ENCODE results near the gene AARS1.

- TF ChIP-seq USF2 (IDR thresholded peaks at IDR 0.05; ENCODE audit: low read length) = no peak
- TF ChIP-seq, protein P1, sequence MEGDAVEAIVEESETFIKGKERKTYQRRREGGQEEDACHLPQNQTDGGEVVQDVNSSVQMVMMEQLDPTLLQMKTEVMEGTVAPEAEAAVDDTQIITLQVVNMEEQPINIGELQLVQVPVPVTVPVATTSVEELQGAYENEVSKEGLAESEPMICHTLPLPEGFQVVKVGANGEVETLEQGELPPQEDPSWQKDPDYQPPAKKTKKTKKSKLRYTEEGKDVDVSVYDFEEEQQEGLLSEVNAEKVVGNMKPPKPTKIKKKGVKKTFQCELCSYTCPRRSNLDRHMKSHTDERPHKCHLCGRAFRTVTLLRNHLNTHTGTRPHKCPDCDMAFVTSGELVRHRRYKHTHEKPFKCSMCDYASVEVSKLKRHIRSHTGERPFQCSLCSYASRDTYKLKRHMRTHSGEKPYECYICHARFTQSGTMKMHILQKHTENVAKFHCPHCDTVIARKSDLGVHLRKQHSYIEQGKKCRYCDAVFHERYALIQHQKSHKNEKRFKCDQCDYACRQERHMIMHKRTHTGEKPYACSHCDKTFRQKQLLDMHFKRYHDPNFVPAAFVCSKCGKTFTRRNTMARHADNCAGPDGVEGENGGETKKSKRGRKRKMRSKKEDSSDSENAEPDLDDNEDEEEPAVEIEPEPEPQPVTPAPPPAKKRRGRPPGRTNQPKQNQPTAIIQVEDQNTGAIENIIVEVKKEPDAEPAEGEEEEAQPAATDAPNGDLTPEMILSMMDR (IDR thresholded peaks at IDR 0.05; ENCODE audit: control extremely low read depth in 1 of 3, insufficient read depth in 1 of 3, low read depth in 1 of 3, low read length in 3 of 3) = no peak
- no peak for TF ChIP-seq CHD1 (IDR thresholded peaks at IDR 0.05; ENCODE audit: low read depth, low read length)
- TF ChIP-seq ATF2 (IDR thresholded peaks at IDR 0.05; ENCODE audit: low read length) = no peak
- TF ChIP-seq SIRT6 (IDR thresholded peaks at IDR 0.05; ENCODE audit: low read length) = no peak
- TF ChIP-seq TEAD4 (IDR thresholded peaks at IDR 0.05; ENCODE audit: low read depth, low read length) = no peak
- no peak for TF ChIP-seq CBX5 (IDR thresholded peaks at IDR 0.05; ENCODE audit: low read depth, low read length)
- TF ChIP-seq POLR2A (IDR thresholded peaks at IDR 0.05; ENCODE audit: control extremely low read depth in 1 of 2, low read depth in 2 of 2, low read length in 2 of 2) = no peak
- no peak for TF ChIP-seq ZNF274 (IDR thresholded peaks at IDR 0.05; ENCODE audit: borderline replicate concordance, extremely low read depth, low read length)
- TF ChIP-seq CREB1 (IDR thresholded peaks at IDR 0.05) = no peak
- TF ChIP-seq MAX (IDR thresholded peaks at IDR 0.05) = no peak
- no peak for TF ChIP-seq PHF8 (conservative IDR thresholded peaks at IDR 0.05; ENCODE audit: low read depth, low read length)
- TF ChIP-seq TAF1 (IDR thresholded peaks at IDR 0.05; ENCODE audit: low read depth, low read length) = no peak
Observed at GRCh38 chr16:70270176-70270575, 19.1 kb downstream of the AARS1 start.

All from H1 (cell line).